Thoracic aorta (tissue), 2 donors: Measurements from ENCODE around the gene ZCCHC7. TPM values are rescaled to one million over a fixed set of nuclear protein-coding genes. Genes with fewer than 3 reads are reported as not detected.

Experiments
- ATAC-seq: fragments of 150-250 bp; one replicate; pipeline ENCODE4 v1.8.0; 2017; ENCODE audit warnings: low read depth; ENCODE audit not compliant: insufficient number of reproducible peaks, low FRiP score
- DNase-seq: peaks from one replicate; pipeline ENCODE4 v3.0.0-alpha.2; 2020; ENCODE audit warnings: low spot score
- H3K27ac ChIP-seq, 2 donors: fragments of 200-600 bp; sonication (generic); 1 replicate in 1 of 2; 2 replicates in 1 of 2; pipeline ENCODE4 v1.5.1; 2016; ENCODE audit warnings: mild to moderate bottlenecking in 2 of 2, moderate library complexity in 2 of 2
- H3K27me3 ChIP-seq: fragments of 200-600 bp; sonication (generic); replicated peaks from 2 replicates; pipeline ENCODE4 v1.6.0; 2016; ENCODE audit warnings: mild to moderate bottlenecking; ENCODE audit not compliant: insufficient read depth
- H3K36me3 ChIP-seq: fragments of 200-600 bp; sonication (generic); one replicate; pipeline ENCODE4 v1.5.1; 2016
- H3K4me1 ChIP-seq, 2 donors: fragments of 200-600 bp; sonication (generic); 1 replicate in 1 of 2; 2 replicates in 1 of 2; pipeline versions ENCODE4 v1.5.1 to v1.6.0; 2016; ENCODE audit warnings: low read depth in 2 of 2, mild to moderate bottlenecking in 1 of 2; ENCODE audit not compliant: control insufficient read depth in 1 of 2
- H3K4me3 ChIP-seq: fragments of 200-600 bp; sonication (generic); 2 replicates; pipeline ENCODE4 v1.5.1; 2016; ENCODE audit warnings: mild to moderate bottlenecking
- H3K9me3 ChIP-seq: fragments of 200-600 bp; sonication (generic); 2 replicates; pipeline ENCODE4 v1.5.1; 2016
- total RNA-seq, 2 donors: library from RNA; depleted of rRNA; stranded (reverse); fragments of >200 nt; gene quantifications; one replicate each; pipeline versions ENCODE4 v1.1.0 to v1.2.3, GENCODE V29; 2016
- TF ChIP-seq, protein P1 (sequence below): fragments of 200-600 bp; sonication (generic); IDR thresholded peaks from one replicate; pipeline ENCODE4 v1.5.1; 2019; ENCODE audit warnings: antibody characterized with exemption

ZCCHC7 gene
- total RNA-seq, 2 donors from 2014 or later: 13.8 to 19.5 TPM

- Histone ChIP-seq H3K27me3 (no peaks in the 10 kb centered on the region), H3K27ac (no peak overlapping the region), H3K9me3 (no peaks in the 10 kb centered on the region), H3K36me3 (no peaks in the 10 kb centered on the region), H3K4me1 (peaks cover 0 to 2% of the 10 kb centered on the region in 2 donors), H3K4me3 (no peak overlapping the region)
- TF ChIP-seq, protein P1, sequence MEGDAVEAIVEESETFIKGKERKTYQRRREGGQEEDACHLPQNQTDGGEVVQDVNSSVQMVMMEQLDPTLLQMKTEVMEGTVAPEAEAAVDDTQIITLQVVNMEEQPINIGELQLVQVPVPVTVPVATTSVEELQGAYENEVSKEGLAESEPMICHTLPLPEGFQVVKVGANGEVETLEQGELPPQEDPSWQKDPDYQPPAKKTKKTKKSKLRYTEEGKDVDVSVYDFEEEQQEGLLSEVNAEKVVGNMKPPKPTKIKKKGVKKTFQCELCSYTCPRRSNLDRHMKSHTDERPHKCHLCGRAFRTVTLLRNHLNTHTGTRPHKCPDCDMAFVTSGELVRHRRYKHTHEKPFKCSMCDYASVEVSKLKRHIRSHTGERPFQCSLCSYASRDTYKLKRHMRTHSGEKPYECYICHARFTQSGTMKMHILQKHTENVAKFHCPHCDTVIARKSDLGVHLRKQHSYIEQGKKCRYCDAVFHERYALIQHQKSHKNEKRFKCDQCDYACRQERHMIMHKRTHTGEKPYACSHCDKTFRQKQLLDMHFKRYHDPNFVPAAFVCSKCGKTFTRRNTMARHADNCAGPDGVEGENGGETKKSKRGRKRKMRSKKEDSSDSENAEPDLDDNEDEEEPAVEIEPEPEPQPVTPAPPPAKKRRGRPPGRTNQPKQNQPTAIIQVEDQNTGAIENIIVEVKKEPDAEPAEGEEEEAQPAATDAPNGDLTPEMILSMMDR: no peak
- ATAC-seq: no peak
- DNase-seq: no peak
Observed at GRCh38 chr9:37144762-37145161, 24.4 kb downstream of the ZCCHC7 start.

DNA sequence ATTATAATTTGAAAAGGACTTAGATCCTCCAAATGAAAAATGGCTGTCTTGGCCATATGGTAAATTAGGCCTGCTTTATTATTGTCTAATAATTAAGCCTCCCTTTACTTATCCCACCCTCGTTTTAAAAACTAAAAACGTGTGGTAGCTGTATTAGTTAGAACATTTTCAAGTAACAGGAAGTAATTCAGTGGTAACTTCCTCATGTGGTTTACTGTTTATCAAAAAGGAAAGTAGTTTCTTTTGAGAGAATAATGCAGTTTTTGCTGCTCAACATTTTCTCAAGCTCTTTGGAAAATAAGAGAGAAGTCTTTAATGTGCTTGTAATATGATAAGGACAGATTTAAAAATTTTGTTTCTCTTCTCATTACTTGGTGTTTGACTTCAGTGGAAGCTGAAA, 26.0 kb downstream of the ZCCHC7 start:
- ATAC-seq (no peak), DNase-seq (no peak)
- Histone ChIP-seq H3K27ac (no peak overlapping the region), H3K9me3 (no peaks in the 10 kb centered on the region), H3K4me1 (no peaks in the 10 kb centered on the region), H3K27me3 (no peaks in the 10 kb centered on the region), H3K4me3 (no peak overlapping the region), H3K36me3 (no peaks in the 10 kb centered on the region)
- TF ChIP-seq, protein P1: no peak

DNA sequence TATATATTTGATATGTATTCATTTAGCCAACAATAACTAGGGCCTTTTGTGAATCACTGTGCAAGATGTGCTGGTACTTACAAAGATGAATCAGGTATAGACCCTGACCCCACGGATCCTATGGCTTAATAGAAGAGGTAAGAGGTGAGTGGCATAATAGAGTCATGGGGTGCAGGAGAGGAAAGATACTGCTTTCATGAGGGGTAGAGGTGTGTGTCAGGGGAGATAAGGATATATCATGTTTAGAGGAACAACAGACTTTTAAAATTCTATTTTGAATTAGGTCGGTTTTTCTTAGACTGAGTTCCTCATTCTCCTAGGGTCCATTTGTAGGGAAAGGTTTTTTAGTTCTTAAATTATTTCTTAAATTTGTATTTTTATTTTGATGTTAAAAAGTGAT, 27.8 kb downstream of the ZCCHC7 start:
- Histone ChIP-seq H3K4me1 (no peaks in the 10 kb centered on the region), H3K36me3 (no peaks in the 10 kb centered on the region), H3K9me3 (no peaks in the 10 kb centered on the region), H3K27me3 (no peaks in the 10 kb centered on the region), H3K4me3 (no peak overlapping the region), H3K27ac (no peak overlapping the region)
- ATAC-seq (no peak), DNase-seq (no peak)
- TF ChIP-seq, protein P1: no peak

DNA sequence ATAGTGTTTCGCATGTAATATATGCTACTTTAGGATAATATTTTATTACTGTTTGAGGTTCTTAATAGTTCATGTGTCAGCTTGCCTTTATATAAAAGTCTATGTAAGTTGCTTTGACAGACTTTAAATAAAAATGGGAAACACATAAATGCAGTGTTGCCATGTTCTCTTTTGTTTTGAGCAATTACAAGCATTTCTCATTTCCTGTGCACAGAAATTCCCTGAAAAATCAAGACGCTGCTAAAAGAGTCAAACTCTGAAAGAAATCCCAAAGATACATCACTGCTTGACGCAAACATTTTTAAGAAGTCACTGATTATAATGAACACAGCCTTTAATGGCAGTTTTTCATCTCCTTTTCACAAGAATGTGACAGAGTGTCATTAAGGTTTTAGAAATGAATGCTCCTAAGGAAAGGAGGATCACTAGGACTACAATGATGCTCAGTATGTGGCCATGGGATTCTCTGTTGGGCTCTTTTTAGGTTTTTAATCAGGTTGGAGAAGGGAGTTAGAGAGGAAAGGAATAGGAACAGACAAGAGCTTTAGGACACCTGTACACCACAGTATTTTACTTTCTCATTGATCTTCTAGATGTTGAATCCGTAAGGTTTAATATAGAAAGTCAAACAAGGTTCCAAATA, 29.4 kb downstream of the ZCCHC7 start:
- TF ChIP-seq, protein P1: no peak
- DNase-seq (no peak), ATAC-seq (no peak)
- Histone ChIP-seq H3K27me3 (no peaks in the 10 kb centered on the region), H3K4me1 (no peaks in the 10 kb centered on the region), H3K36me3 (no peaks in the 10 kb centered on the region), H3K9me3 (no peaks in the 10 kb centered on the region), H3K27ac (no peak overlapping the region), H3K4me3 (no peak overlapping the region)

DNA sequence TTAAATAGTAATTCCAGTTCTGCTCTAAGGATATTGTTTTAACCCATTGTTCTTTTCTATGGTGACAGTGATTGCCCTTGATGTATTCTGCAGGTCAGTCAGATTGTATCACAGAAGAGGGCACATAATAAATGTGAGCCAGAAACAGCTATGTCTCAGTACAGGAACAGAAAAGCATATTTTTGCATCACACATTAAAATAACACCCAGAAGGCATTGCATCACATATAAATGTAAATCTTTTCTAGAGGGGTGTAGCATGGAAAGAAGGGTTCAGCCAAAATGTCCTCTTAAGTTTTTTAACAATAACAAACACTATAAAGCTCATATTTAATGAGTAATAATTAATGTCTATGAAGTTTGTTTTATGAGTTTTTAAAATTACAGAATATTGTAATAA, 30.0 kb downstream of the ZCCHC7 start:
- no peaks in the 10 kb centered on the region for H3K27me3 ChIP-seq
- no peaks in the 10 kb centered on the region for H3K36me3 ChIP-seq
- H3K4me1 ChIP-seq: no peaks in the 10 kb centered on the region
- ATAC-seq (no peak), DNase-seq (no peak)
- no peak overlapping the region for H3K27ac ChIP-seq
- TF ChIP-seq, protein P1: no peak
- no peaks in the 10 kb centered on the region for H3K9me3 ChIP-seq
- H3K4me3 ChIP-seq: no peak overlapping the region
